Activated CD4-positive, CD25-positive, alpha-beta regulatory T cell (primary cell): ENCODE results near the gene EGLN2.
"Not testable (repeated sequence)": the region's sequence is repeated elsewhere in the genome, so short reads cannot be mapped to it uniquely, and the experiment has no call there.

ENCODE experiments used
- DNase-seq, 4 experiments: peaks; one replicate each; lab custom pipeline; 2025; lab: John Stamatoyannopoulos, UW

Gene EGLN2

DNA sequence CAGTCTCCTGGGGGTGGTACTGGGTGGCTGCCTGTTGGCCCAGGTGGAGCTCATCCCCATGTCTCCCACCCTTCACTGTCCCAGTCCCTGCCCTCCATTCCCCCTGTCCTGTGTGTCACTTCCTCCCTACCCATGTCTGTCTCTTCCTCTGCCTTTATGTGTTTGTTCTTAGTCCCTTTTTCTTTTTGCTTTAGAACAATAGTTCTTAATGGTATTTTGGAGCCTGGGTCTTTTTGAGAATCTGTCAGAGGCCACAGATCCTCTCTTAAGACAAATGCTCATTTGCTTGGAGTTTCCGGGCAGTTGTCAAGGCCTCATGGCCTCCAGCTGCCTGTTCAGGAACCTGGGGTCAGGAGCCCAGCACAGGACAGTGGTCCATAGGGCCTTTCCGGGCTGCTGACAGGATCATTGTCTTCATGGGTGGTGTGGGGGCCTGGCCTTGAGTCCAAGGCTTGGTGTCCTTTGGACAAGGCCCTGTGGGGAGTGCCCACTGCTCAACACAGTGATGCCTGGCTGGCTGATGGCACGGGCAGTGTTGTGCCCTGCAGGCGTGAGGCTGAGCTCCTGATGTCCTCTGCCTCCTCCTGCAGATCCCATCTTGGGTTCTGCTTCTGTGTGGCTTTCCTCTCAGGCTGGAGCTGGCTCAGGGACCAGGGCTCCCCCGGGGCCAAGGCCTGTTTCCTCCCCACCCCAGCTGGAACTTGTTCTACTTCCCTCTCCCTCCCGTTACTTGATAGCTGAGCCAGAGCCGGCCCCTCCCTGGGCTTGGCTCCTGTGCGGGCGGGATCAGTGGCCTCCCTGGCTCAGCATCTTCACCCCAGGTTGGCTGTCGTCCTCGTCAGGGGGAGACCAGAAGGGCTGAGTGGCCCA, 3.5 kb downstream of the EGLN2 start:
- DNase-seq = no peak

DNA sequence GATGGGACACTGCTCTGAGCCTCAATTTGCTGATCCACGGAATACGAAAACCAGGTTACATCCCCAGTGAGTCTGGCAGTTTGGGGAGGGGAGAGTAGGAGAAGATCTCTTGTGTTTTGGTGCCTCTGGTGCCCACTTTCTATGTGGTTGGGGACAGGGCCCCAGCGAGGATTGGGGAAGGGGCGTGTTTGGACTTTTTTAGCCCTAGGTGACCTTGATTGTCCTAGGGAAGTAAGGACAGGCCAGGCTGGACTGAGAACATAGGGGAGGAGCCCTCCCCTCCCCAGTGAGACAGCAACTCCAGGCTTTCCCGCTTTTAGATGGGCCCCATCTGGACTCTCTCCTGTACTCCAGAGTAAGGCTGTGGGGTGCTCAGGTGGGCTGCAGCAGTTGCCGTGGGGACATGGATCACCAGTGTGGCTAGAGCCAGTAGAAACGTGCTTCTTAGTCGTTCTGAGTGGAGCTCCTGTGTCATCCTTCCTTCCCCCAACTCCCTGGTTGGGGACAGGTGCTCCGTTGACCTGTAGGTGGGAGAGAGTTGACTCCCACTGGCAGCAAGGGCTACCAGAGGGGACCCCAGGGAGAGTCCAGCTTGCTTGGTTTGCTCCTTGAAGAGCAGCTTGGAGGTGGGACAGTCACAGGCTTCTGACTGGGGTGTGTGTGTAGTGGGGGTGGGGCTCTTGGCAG, 4.3 kb downstream of the EGLN2 start:
- no peak for DNase-seq

DNA sequence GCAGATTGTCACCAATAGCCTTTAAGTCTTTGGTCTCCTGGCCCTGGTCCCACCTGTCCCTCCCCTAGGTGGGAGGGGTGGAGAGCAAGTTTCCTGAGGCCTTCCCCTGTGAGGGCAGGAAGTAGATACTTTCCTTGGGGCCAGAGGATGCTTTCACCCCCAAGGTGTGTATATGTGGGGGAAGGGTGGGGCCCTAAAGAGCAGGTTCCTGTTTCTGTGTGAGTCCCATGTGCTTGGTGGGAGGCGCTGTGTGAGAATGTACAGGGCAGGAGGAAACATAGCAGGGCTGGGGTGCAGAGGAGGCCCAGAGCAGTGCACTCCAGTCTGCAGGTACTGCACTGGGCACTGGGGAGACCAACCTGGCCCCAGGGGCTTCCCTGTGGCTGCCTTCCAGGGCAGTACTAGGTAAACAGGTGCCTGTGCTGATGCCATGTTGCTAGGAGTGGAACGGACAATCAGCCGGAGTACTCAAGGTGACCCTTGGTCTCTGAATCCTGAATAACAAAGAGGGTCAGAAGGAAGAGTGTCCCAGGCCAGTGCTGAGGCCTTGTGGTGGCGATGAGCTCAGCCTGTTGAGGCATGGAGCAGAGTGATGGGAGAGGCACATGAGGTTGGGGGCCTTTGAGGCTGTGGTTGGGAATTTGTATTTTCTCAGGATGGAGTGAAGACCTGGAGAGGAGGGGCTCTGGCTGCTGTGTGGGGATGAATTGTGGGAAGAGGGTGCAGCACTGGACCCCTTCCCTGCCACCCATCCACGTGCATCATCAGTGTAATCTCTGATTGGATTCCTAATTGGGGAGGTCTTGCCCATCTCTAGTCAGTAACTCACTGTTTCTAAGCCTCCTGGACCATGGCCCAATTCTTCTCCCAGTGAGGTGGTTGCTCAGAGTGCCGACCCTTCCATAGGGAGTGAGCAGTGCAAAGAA, 5.1 kb downstream of the EGLN2 start:
- DNase-seq = peak in 2 of 4 experiments; percentile 53 to 58

DNA sequence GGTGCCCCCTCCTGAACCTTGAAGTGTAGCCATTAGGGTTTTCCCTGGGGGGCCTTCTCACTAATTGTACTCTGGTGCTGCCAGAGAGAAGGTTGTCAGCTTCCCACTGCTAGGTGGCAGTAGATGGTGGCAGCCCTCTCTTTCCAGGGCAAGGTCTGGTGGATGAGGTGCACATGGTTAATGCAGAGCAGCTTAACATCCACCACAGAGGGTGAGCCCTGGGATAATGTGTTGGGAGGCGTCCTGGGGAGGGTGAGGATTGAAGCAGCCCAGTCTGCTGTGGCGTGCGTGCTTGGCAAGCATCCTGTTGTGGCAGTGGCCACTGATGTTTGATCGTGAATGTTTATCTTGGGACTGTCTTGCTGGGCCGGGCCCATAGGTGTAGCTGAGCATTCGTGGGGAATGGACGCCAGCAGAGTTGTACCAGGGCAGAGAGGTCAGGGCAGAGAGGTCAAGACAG, 5.8 kb downstream of the EGLN2 start:
- DNase-seq = no peak

DNA sequence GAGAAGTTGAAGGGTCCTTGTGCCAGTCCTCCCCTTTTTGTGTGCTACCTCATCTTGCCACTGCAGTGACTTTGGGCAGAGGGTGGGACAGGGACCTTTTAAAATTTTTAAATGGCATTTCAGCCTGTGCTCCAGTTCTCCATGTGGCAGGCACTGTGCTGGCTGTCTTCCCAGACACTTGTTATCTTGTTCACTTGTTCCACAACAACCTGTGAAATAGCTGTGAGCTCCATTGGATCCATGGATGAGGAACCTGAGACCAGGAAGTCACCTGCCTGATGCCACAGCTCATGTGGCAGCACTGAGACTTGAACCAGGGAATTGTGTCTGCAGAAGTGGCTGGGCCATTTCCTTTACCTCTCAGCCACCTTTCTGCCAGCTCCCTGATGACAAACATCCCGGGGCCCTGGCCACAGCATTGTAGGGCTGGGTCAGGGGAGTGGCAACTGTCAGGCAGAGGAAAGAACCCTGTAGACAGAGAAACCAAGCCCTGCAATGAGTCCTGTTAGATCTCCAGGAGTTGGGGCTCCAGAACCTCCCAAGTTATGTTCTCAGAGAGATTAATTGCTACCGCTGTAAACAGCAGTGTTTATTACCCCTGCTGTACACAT, 6.4 kb downstream of the EGLN2 start:
- no peak for DNase-seq

DNA sequence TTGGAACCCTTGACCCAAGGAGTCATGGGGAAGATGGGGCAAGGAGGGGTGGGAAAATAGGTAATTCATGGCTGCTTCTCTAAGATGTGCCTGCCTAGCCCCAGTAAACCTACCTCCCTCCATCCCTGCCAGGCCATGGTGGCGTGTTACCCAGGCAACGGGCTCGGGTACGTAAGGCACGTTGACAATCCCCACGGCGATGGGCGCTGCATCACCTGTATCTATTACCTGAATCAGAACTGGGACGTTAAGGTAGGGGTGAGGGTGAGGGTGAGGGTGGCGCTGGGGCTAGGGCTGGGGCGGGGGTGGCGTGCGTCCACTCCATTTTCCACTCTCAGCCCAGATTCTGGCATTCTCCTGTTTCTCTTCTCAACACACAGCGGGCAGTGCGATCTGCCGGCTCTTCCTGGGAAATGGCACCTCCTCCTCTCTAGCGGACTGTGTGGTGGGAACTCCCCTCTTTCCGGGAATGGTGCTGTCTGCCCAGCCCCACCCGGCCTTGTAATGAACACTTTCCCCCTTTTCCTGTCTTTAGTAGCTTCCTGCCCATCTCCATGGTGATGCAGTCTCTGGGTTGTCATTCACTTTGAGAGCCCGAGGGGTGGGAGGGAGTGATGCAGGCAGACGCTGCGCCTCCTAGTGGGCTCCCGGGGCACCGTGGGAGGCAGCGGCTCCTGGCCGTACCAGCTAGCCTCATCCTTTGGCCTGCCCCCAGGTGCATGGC, 7.6 kb downstream of the EGLN2 start:
- peak; percentile 40 to 64 (median 57) for DNase-seq

DNA sequence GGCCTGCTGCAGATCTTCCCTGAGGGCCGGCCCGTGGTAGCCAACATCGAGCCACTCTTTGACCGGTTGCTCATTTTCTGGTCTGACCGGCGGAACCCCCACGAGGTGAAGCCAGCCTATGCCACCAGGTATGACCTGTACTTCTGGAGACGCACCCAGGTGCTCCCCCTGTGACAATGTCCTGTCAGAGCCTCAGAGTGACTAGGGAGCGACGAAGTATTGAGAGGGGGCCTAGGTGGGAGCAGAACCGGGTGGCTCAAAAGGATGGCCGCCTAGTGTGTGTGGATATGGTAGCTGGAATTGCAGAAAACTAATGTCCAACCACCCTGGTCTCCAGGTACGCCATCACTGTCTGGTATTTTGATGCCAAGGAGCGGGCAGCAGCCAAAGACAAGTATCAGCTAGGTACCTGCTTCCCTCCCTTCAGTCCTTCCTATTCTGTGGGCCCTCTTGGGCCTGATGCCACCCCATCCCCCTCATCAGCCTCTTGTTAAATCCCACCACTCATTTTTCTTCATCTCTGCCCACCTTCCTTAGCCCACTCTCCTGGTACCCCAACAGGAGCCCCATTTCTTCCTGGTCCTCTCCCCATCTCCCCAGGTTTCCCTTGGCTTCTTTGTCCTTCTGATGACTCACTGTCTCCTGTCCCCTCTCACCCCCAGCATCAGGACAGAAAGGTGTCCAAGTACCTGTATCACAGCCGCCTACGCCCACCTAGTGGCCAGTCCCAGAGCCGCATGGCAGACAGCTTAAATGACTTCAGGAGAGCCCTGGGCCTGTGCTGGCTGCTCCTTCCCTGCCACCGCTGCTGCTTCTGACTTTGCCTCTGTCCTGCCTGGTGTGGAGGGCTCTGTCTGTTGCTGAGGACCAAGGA, 8.4 kb downstream of the EGLN2 start:
- DNase-seq = no peak

DNA sequence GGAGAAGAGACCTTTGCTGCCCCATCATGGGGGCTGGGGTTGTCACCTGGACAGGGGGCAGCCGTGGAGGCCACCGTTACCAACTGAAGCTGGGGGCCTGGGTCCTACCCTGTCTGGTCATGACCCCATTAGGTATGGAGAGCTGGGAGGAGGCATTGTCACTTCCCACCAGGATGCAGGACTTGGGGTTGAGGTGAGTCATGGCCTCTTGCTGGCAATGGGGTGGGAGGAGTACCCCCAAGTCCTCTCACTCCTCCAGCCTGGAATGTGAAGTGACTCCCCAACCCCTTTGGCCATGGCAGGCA, 9.0 kb downstream of the EGLN2 start:
- DNase-seq = no peak

DNA sequence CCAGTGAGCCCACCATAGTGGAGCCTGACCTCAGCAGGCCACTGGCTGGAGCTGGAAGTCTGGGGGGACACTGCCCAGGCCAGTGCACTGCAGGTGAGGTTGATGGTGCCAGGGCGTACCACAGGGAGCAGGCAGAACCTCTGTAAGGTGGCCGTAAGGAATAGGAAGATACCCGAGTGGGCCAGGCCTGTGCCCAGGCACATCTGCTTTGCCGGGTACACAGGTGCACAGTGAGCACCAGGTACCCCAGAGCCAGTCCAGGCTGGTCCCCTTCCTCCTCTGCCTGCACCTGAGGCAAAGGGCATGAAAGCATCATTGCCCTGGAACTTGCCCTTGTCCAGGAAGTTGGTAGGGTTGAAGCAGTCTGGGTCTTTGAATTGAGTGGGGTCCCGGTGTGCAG, 9.5 kb downstream of the EGLN2 start:
- DNase-seq = no peak

DNA sequence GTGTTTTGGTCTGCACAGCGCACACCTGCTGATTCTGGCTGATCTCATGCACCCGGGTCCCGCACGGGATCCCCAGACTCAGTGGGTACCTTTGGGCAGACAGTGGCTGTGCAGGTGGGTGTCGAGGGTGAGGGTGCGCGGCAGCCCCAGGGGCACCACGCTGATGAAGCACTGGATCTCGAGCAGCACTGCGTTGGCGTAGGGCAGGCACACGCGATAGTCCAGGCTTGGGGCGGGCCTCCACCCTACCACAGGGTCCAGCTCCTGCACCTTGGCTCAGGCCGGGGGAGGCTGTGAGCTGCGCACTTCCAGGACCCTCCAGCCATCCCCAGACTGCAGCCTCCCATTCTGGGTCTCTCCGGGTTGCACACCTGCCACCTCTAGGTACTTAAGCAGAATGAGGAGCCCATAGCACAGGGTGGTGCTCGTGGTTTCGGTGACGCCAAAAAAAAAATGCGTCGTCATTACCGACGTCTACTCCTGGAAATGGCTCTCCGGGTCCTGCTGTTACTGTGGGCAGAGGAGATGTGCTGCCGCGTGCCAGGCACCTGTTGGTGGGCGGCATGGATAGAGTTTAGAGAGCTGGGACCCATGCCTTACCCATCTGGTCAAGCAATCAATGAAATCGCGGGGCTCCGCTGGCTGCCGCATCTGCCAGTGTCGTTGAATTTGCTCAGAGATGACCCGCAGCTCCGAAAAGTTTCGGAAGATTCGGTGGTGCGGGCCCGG, 10.5 kb downstream of the EGLN2 start:
- DNase-seq = no peak

DNA sequence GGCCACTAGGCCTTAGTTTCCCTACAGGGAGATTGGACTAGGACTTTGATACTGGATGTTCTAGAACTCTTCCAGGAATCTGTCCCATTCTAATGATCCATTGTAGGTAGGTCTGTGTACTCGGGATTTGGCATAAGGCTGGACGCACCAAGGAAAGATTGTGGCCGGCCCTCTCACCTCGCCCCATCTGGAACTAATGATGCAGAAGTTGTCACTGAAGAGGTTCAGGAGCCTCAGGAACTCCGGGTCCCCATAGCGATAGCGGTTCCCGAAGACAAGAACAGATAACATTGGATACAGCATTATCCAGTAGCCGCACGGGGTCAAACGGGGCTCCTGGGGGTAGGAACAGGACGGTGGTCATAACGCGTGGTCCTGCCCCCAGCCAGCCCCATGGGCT, 11.2 kb downstream of the EGLN2 start:
- DNase-seq = no peak

DNA sequence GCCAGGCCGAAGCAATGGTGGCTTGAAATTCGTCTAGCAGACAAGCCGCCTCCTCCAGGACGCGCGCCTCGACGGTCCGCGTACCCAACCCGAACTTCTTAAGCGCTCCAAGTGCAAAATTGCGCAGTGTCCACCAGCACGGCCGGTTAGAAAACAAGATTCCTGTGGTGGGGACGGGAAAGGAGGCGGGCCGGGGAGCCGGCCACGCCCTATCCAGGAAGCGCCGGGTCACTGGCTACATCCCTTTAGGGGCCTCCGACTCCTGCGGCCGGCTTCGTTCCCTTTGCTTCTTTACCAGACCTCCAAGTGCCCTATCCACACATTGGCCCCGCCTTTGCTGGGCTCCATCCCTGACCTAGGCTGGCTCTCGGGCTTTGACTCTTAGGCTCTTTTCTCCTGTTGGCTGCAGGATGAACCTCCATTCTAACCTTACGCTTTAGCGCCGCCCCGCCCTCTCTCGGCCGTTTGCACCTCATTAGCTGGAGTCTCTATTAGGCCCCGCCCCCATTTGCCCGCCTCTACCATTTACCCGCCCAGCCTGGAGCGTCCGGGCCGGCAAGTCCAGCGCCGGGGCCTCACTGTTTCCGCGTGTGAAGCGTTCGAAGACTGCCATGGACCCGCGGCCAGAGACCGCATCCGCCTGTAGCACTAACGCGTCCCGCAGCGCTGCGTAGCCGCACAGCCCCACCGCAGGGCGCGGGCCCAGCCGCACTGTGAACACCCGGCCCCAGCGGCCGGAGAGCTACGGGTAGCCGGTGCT, 11.8 kb downstream of the EGLN2 start:
- DNase-seq = not testable (repeated sequence)

DNA sequence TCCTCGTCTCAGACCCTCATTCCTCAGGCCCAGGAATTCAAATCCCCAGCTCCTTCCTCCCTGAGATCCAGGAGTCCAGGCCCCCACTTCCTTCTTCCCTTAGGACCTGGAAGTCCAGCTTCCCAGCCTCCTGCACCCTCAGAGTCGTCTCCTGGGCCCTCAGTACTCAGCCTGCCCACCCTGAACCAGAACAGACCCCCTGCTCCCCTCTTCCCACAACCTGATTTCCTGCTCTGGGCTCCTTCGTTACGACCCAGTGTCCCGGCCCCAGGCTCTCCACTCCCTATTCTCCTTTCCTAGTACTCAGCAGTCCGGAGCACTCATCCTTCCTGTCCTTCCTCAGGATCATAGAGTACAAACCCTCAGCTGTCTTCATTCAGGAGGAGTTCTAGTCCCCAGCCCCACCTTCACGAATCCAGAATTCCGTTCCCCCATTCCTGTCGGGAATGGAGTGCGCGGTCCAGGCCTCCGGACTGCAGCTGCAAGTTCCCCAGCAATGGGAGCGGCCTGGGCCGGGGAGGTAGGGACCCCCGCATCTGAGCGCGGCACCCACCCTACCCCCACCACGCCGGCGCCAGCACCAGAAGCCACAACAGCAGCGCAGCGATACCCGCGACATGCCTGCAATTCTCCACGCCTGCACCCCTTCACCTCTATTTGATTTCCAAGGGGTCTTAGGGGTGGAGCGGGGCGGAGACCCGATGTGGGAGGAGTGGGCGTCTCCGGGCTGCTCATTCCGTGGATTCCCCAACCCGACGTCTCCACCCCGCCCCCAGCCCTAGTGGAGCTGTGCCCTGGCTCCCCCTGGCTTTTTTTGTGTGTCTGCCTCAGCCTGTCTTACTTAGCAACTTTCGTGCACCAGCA, 12.7 kb downstream of the EGLN2 start:
- DNase-seq = no peak

DNA sequence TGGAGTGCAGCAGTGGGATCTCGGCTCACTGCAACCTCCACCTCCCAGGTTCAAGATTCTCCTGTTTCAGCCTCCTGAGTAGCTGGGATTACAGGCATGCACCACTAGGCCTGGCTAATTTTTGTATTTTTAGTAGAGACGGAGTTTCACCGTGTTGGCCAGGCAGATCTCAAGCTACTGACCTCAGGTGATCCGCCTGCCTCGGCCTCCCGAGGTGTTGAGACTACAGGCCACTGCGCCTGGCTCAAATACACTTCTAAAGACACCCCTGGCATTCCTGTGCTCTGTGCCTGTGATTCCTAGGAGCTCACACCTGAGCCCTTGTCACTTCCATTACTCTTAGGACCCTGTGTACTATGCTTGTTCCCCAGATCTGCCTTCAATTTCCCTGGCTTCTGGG, 13.6 kb downstream of the EGLN2 start:
- DNase-seq = not testable (repeated sequence)

DNA sequence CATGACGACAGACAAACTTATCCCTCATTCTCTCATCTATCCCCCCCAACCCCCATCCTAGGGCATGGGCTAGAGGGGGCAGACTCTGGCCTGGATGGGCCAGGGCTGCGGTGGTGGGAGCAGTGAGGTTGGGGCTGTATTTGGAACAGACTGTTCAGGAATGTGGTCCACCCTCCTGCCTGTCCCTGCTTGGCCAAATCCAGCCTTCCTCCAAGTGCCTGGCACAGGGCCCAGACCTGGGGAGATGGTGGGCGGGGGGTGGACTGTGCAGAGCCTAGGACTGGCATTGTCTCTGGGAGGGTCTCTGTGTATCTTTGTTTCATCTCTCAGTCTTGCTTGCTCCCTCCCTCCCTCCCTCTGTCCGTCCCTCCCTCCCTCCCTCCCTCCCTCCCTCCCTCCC, 14.2 kb downstream of the EGLN2 start:
- DNase-seq = no peak

DNA sequence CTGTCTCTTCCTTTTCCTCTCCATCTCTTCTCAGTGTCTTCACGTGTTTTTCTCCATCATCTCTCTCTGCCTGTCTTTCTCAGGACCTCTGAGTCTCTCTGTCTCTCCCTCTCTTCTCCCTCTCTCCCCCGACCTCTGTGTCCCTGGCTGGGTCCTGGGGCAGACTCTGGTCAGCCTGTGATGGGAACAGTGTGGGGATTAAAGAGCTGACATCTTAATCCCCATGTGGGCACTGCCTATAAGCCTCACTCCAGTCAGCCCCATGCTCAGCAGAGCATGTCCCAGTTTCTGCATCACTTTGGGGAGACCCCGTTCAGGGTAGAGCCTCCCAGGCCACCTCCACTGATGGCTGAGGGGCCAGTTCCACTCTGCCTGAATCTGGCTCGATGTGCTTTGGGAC, 16.2 kb downstream of the EGLN2 start:
- no peak for DNase-seq

DNA sequence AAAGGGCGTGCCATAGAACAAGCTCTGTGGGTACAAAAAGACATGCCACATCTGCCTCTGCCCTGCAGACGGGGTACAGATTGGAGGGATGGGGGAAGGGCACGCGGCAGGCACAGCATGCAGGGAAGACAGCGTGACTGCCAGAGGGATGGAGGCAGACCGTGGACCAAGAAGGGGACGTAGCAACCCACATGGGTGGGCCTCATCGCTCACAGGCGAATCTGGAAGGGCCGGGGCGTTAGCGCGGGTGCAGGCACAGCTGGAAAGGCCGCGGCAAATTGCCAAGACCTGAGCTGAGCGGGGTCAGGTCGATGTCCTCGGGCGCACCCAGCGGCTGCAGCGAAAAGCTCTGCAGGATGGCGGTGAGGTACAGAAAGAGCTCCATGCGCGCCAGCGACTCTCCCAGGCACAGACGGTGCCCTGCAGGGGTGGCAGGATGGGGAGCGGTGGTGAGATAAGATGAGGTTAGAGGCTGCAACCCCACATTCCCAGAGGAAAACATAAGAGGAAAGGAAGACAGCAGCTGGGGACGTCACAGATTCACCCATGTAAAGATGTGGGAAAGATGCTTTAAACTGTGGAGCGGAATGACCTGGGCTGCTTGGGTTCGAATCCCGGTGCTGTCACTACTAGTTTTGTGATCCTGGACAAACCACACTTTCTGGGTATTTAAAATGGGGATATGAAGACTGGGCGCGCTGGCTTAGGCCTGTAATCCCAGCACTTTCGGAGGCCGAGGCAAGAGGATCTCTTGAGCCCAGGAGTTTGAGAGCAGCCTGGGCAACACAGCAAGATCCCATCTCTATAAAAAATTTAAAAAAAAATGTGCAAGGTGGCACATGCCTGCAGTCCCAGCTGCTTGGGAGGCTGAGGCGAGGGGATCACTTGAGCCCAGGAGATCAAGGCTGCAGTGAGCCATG, 19.7 kb downstream of the EGLN2 start:
- peak; percentile 40 to 53 (median 48) for DNase-seq
